ENCODE data around the gene ADAMTSL1.

The ADAMTSL1 gene

GRCh38 chr9:18500451-18500850, 26.5 kb downstream of the ADAMTSL1 start:
- DNase-seq, result no peak

GRCh38 chr9:18501949-18502348, 28.0 kb downstream of the ADAMTSL1 start:
- no peak for DNase-seq

GRCh38 chr9:18502546-18502945, 28.6 kb downstream of the ADAMTSL1 start:
- DNase-seq, result no peak

GRCh38 chr9:18504707-18505106, 30.8 kb downstream of the ADAMTSL1 start:
- no peak for DNase-seq

- DNase-seq, result no peak
Measured at GRCh38 chr9:18507151-18507550, 33.2 kb downstream of the ADAMTSL1 start.

GRCh38 chr9:18516514-18516913, 42.6 kb downstream of the ADAMTSL1 start:
- DNase-seq, result no peak

- DNase-seq, result no peak
Measured at GRCh38 chr9:18516965-18517364, 43.0 kb downstream of the ADAMTSL1 start.

GRCh38 chr9:18520416-18521047, 46.6 kb downstream of the ADAMTSL1 start:
- DNase-seq, result no peak

GRCh38 chr9:18526685-18527084, 52.7 kb downstream of the ADAMTSL1 start:
- no peak for DNase-seq

- DNase-seq, result no peak
Measured at GRCh38 chr9:18531136-18532065, 57.4 kb downstream of the ADAMTSL1 start.

GRCh38 chr9:18534611-18535010, 60.7 kb downstream of the ADAMTSL1 start:
- DNase-seq, result no peak

GRCh38 chr9:18536554-18536953, 62.6 kb downstream of the ADAMTSL1 start:
- no peak for DNase-seq

GRCh38 chr9:18539203-18539693, 65.3 kb downstream of the ADAMTSL1 start:
- no peak for DNase-seq

GRCh38 chr9:18542837-18543405, 69.0 kb downstream of the ADAMTSL1 start:
- no peak for DNase-seq

GRCh38 chr9:18543406-18544192, 69.6 kb downstream of the ADAMTSL1 start:
- no peak for DNase-seq

- DNase-seq, result no peak
Measured at GRCh38 chr9:18544456-18544855, 70.5 kb downstream of the ADAMTSL1 start.

- DNase-seq, result no peak
Measured at GRCh38 chr9:18545636-18546360, 71.8 kb downstream of the ADAMTSL1 start.

GRCh38 chr9:18548456-18548855, 74.5 kb downstream of the ADAMTSL1 start:
- no peak for DNase-seq

- no peak for DNase-seq
Measured at GRCh38 chr9:18549772-18550171, 75.8 kb downstream of the ADAMTSL1 start.

- DNase-seq, result no peak
Measured at GRCh38 chr9:18550286-18550685, 76.3 kb downstream of the ADAMTSL1 start.

GRCh38 chr9:18554244-18554643, 80.3 kb downstream of the ADAMTSL1 start:
- DNase-seq, result no peak
